Dermis microvascular lymphatic vessel endothelial cell (primary cell): ENCODE measurements around the gene POC1B. TPM values are rescaled to one million over a fixed set of nuclear protein-coding genes. Genes with fewer than 3 reads are reported as not detected.
A peak's percentile ranks its signal among the peaks of the same experiment; 100 is the strongest.

ENCODE experiments used
- DNase-seq, 2 donors: peaks; one replicate each; pipeline versions ENCODE4 v3.0.0 to v3.0.0-alpha.2; 2010; ENCODE audit warnings: low read depth in 2 of 2
- total RNA-seq: library from RNA; depleted of rRNA; stranded (reverse); fragments of >200 nt; gene quantifications from 2 replicates; pipeline ENCODE4 v1.2.1, GENCODE V29; 2014

POC1B gene
- total RNA-seq, 1 donor from 2014 or later = 13.2 TPM

DNA sequence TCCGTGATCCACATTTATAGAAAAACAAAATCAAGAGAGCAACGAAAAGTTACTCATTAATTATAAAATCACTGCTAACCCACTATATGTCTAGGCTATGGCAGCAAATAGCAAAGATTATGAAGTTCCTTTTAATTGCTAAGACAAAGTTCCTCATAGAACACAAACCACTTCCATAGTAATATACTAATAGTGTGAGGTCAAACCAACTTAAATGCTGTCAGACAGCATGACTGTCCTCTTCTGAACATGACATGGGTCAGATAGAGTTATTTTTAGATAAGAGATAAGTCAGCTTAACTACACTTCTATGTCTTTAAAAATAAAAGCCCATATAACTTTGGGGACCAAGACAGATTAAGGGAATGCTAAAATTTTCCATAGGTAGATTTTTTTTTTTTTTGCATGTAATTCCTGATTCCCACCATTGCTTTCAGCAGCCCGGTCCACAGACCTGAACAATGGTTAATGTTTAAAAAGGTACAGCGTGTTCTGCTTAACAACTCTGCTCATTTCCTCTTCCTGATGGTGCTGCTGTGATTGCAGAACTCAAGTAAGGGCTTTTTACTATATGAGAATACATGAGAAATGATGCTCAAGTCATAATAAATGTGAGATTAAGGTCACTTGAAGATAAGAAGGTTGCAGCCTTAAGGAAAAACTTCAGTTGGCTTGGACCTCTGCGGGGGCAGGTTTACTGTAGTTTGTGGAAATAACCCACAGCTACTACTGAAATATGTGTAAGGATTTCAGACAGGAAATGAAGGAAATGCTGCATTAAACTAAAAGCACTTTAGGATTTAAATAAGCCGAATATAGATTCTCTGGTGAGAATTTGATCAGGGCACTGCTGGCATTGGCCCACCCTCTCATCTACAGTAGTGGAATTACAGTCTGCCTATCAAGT lies 135.8 kb downstream of the POC1B start:
- peak; percentile 51 to 81 for DNase-seq

GRCh38 chr12:89386138-89386537 lies 139.7 kb downstream of the POC1B start:
- DNase-seq = no peak

DNA sequence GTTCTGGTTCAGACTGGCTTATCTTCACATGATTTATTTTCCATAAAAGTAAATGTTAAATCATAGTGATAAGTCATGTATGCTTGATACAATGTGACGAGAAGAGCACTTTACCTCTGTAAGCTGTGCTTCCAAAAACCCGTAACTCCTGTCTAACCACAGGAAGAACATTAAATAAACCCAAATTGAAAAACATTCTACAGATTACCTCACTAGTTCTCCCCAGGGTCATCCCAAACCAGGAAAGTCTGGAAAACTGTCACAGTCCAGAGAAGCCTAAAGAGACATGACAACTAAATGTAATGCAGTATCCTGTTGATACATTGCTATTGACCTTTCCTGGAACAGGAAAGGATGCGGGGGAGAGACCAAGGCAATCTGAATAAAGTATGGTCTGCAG lies 141.0 kb downstream of the POC1B start:
- DNase-seq = peak in 1 of 2 donors; percentile 21

DNA sequence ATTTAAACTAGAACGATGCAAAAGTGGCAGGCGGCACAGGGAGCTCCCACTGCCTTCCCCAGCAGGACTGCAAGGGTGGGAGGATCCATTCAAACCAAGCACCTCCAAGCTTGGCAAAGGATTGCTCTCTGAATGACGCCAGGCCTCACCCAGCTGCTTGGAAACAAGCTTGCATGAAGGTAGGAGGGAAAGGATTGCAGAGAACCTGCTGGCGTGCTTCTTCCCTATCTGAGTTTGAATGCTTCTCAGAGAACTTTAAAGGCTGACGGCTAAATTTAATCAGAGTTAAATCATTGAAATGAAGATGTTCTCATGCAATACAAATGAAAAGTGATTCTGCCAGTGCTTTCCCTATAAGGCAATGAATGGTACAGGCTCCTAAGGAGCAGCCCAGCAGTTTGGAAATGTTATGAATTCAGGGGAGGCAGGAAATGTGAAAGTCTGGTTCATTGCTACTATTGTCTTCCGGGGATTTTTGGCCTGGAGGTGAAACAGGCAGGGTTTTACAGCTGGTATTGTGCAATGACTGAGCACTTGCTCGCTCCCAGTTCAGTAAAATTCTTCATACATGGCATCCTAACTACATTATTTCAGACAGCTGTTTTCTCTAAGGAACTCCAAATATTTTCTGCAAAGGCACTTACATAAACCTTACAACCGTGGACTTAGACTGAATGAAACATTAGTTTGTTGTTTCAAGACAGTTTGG lies 141.6 kb downstream of the POC1B start:
- DNase-seq = peak in 1 of 2 donors; percentile 63

GRCh38 chr12:89383235-89384049 lies 142.4 kb downstream of the POC1B start:
- DNase-seq = peak in 1 of 2 donors; percentile 20

- no peak for DNase-seq
Measured at GRCh38 chr12:89382328-89382727, 143.5 kb downstream of the POC1B start.

DNA sequence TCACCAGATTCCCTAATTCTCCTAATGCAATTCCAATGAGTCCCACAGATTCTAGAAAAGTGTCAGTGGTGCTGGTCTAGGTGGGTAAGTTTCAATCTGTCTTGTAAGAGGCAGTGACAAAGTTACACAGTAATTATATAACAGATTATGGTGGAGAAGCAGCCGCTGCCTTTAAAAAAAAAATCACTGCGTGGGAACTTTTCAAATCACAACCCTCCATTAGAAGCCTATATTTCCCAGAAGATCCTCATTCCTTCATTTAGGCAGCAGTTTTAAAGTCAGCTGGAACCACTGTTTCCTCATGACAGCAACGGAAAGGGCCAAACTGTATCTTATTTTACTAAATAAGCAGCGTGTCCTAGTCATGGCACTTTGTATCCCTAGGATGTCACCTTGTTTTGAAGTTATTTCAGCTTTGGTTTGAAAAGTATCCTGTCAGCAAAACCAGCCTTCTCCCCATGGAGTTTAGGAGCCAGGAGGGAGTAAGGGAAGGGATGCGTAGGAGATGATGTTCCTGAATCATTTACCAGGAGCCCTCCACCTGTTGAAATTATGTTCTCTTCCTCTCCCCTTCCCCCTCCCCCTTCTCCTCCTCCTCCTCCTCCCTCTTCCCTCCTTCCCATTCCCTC lies 145.9 kb downstream of the POC1B start:
- no peak for DNase-seq

DNA sequence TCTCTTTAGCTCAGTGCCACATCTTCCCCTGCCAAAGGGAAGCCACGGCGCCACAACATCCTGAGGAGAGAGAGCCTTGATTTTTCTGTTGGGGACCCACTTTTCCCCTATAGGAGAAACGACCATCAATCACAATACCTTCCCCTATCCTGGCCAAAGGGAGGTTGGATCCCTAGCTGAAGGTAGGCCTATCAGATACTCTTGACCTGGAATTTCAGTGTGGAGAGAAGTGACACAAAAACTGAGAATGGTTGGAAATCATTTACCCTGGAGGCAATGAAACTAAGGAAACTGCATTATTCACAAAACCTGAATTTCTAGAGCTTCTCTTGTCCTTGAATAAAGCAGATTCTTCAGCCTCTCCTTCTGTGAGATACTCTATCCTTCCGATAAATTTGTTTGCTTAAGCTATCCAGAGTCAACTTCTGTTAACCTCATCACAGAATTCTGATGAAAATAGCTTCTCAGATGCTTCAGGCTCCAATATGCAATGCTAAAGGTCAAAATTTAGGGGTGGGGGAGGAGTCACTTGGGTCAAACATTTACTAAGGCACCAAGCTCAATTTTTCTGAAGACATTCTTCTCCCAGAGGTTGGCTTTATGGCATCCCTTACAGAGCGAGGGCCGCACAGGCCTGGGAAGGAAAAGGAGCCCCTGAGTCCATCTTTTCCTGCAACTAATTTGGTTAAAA lies 146.6 kb downstream of the POC1B start:
- DNase-seq = no peak

DNA sequence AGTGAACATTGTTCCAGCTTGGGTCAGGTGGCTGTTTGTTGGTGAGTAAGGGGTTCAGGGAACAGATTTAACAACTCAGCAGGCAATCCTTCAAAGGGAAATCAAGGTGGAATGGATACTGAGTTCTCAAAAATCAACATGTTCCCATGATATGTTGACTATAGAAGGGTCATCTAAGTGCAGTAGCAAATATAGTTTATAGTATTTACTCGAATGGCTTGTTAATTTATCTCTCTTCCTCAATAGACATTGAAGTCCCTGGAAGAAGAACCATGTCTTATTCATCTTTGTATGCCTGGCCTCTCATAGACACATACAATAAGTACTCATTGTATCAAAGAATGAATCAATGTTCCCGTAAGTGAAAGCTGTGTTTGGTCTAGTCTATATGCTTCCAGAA lies 149.0 kb downstream of the POC1B start:
- no peak for DNase-seq

- DNase-seq = no peak
Measured at GRCh38 chr12:89376202-89376529, 149.7 kb downstream of the POC1B start.

GRCh38 chr12:89373763-89374572 lies 151.9 kb downstream of the POC1B start:
- DNase-seq = peak; percentile 89 to 94

GRCh38 chr12:89372584-89373370 lies 153.1 kb downstream of the POC1B start:
- DNase-seq = no peak

DNA sequence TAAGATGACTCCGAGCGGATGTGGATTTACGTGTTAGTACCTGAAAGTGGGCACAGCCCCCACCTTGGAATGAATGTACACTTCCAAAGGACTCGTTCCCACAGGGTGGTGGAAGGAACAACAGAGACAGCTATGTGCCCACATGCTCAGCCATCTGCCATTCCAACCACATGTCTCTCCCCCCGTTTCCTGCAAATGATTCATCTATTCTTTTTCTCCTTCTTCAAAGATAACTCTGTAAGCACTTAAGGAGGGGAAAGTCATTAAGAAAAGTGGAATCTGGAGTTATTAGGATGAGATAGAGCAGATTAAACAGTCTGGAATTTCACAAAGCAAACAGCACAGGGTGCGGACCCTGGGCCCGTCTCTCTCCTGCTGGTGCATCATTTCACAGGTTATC lies 155.0 kb downstream of the POC1B start:
- DNase-seq = peak in 1 of 2 donors; percentile 86

GRCh38 chr12:89370421-89370831 lies 155.4 kb downstream of the POC1B start:
- peak in 1 of 2 donors; percentile 43 for DNase-seq

Other genes starting within 250 kb of the POC1B start
- 298 and 528 TPM in 2 replicates for gene DUSP6, start 173.5 kb downstream of the POC1B start, total RNA-seq
- gene GALNT4, start 1.3 kb downstream of the POC1B start, total RNA-seq = 13.3 and 15.0 TPM in 2 replicates
- 14.5 and 21.7 TPM in 2 replicates for gene ATP2B1, start 182.8 kb upstream of the POC1B start, total RNA-seq